ENCODE results near the gene ABCG1. TPM values are rescaled to one million over a fixed set of nuclear protein-coding genes. Genes with fewer than 3 reads are reported as not detected.

The ABCG1 gene
- total and polyA plus RNA-seq, 11 donors: 3.3 to 25.3 (median 13.5) TPM

DNA sequence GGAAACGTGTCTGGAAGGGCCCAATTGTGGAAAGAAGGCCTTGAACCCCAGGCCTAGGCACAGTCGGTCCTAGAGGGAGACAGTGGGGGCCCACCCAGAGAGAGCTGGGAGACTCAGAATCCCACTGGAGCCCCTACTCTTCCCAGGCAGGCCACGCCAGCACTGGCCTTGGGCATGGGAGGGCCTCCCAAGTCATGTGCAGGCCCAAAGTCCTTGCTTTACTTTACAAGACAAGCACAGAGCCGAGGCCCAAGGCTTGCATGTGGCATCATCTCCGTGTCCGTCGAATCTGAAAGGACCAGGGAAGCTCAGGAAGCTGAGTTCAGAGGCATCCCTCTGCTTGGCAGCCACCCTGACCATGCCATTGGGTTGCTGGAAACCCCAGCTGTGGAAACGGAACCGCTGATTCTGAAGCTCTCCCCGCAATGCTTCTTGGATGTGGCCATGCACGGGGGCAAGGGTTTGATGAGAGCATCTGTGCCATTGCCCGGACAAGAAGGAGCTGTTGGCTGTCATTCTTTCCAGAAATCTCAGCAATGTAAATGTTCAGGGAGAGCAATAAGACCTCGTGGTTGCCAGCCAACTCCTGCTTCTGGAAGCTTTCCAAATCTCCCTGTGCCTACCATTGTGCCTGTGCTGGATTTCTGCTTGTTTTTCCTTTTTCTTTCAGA lies 32.8 kb downstream of the ABCG1 start:
- ATAC-seq (no peak), DNase-seq (peak in 2 of 5 donors; percentile 12 to 35)
- 79 to 89% (median 88%) methylated on average over 10 to 13 of the region's 13 CpGs for WGBS, 4 donors
- Histone ChIP-seq H3K27ac (no peak overlapping the region), H3K4me1 (peaks cover 0 to 37% (median 0%) of the 10 kb centered on the region in 12 donors), H3K4me3 (no peak overlapping the region), H3K9me3 (no peaks in the 10 kb centered on the region), H3K36me3 (no peaks in the 10 kb centered on the region), H3K27me3 (no peaks in the 10 kb centered on the region)
- no peak for TF ChIP-seq POLR2A (IDR thresholded peaks at IDR 0.05)
- TF ChIP-seq, protein P1, sequence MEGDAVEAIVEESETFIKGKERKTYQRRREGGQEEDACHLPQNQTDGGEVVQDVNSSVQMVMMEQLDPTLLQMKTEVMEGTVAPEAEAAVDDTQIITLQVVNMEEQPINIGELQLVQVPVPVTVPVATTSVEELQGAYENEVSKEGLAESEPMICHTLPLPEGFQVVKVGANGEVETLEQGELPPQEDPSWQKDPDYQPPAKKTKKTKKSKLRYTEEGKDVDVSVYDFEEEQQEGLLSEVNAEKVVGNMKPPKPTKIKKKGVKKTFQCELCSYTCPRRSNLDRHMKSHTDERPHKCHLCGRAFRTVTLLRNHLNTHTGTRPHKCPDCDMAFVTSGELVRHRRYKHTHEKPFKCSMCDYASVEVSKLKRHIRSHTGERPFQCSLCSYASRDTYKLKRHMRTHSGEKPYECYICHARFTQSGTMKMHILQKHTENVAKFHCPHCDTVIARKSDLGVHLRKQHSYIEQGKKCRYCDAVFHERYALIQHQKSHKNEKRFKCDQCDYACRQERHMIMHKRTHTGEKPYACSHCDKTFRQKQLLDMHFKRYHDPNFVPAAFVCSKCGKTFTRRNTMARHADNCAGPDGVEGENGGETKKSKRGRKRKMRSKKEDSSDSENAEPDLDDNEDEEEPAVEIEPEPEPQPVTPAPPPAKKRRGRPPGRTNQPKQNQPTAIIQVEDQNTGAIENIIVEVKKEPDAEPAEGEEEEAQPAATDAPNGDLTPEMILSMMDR (IDR thresholded peaks at IDR 0.05): no peak
- intact Hi-C loops (cut with DNase I): loop anchor here in 2 of 10 donors (10.0 kb wide), 2 partner anchors 87 to 97 kb away; no protein-coding TSS in a partner anchor

DNA sequence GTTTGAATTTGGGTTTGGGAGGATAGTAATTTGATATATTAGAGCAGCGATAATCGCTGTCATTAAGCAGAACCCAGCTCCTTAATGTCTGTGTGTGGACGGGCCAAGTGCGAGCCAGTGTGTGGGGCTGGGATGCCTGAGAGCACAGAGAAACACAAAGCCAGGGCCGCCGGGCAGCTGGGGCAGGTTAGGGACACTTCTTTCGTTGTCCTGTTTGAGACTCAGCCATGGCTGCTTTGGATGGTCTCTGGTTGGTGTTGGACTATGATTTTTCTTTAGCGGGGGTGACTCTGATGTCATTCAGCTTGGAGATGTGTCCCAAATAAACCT lies 33.4 kb downstream of the ABCG1 start:
- H3K27ac ChIP-seq: no peak overlapping the region
- peaks cover 0 to 34% (median 0%) of the 10 kb centered on the region in 12 donors for H3K4me1 ChIP-seq
- H3K4me3 ChIP-seq: no peak overlapping the region
- H3K27me3 ChIP-seq: no peaks in the 10 kb centered on the region
- no peaks in the 10 kb centered on the region for H3K9me3 ChIP-seq
- ATAC-seq (no peak), DNase-seq (peak in 1 of 5 donors; percentile 47)
- no peak for TF ChIP-seq POLR2A (IDR thresholded peaks at IDR 0.05)
- TF ChIP-seq, protein P1 (IDR thresholded peaks at IDR 0.05): no peak
- WGBS, 4 donors: 91 to 96% (median 95%) methylated on average over 8 of the region's 8 CpGs
- intact Hi-C loops (cut with DNase I): loop anchor here in 2 of 10 donors (10.0 kb wide), 2 partner anchors 87 to 97 kb away; no protein-coding TSS in a partner anchor
- H3K36me3 ChIP-seq: no peaks in the 10 kb centered on the region

DNA sequence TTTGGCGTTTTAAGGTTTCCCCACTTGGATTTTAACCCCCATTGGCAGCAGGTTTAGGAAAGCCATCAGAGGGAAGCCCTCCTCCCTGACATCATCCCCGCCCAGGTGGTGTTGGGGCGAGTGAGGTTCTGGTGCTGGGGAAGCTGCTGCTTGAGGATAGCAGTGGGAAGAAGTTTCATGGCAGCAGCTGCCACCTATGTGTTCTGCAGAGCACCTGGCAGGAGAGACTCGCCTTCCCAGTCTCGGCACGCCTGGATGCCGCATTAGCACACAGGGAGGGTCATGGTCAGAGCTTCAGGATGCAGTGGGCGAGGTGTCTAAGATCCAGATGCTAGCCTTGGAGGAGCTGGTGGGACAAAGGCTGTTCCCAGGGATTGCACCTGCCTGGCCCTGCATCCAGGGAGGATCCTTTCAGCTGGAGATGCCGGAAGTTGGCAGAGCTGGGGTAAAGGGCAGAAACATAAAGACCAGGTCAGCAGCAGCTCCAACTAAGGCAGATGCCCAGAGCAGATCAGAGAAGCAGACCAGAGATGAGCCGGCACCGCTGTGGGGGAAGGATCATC lies 33.9 kb downstream of the ABCG1 start:
- Histone ChIP-seq H3K4me3 (no peak overlapping the region), H3K27ac (no peak overlapping the region), H3K9me3 (no peaks in the 10 kb centered on the region), H3K4me1 (peaks cover 0 to 35% (median 0%) of the 10 kb centered on the region in 12 donors), H3K27me3 (no peaks in the 10 kb centered on the region), H3K36me3 (no peaks in the 10 kb centered on the region)
- DNase-seq: peak in 2 of 5 donors; percentile 4 to 38
- TF ChIP-seq, protein P1 (IDR thresholded peaks at IDR 0.05): no peak
- no peak for TF ChIP-seq POLR2A (IDR thresholded peaks at IDR 0.05)
- WGBS, 4 donors: 92 to 96% (median 95%) methylated on average over 9 to 11 of the region's 11 CpGs
- no peak for ATAC-seq
- intact Hi-C loops (cut with DNase I): loop anchor here in 2 of 10 donors (10.0 kb wide), 2 partner anchors 88 to 98 kb away; no protein-coding TSS in a partner anchor

DNA sequence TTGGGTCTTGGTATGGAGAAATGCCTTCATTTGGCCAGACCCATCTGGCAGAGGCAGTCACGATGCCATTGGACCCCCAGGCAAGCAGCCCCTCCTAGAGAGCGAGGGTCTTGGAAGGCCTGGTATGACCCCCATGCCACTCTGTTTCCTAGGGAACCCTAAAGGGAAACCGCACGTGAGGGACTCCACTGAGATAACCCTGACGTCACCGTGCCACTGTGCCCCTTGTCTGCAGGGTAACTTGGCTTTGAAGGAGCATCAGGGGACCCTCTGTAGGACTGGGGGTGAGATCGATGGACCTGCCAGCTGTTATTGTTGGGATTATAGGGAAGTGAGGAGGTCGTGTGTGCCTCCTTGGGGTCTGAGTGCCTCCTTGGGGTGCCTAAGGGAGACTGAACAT lies 34.5 kb downstream of the ABCG1 start:
- Histone ChIP-seq H3K4me3 (no peak overlapping the region), H3K9me3 (no peaks in the 10 kb centered on the region), H3K27me3 (no peaks in the 10 kb centered on the region), H3K4me1 (peaks cover 0 to 37% (median 2%) of the 10 kb centered on the region in 12 donors), H3K27ac (no peak overlapping the region), H3K36me3 (no peaks in the 10 kb centered on the region)
- DNase-seq: no peak
- ATAC-seq: no peak
- WGBS, 4 donors: 91 to 96% (median 92%) methylated on average over 7 to 8 of the region's 8 CpGs
- TF ChIP-seq, protein P1 (IDR thresholded peaks at IDR 0.05): no peak
- no peak for TF ChIP-seq POLR2A (IDR thresholded peaks at IDR 0.05)
- intact Hi-C loops (cut with DNase I): loop anchor here in 2 of 10 donors (10.0 kb wide), 2 partner anchors 89 to 99 kb away; no protein-coding TSS in a partner anchor

Data from heart left ventricle (tissue), 16 donors.